ENCODE data around the gene COL21A1. TPM values are rescaled to one million over a fixed set of nuclear protein-coding genes. Genes with fewer than 3 reads are reported as not detected.

COL21A1 gene
- total RNA-seq, 1 experiment from 2014 or later: not detected

GRCh38 chr6:56055081-56055704 lies 192.2 kb downstream of the COL21A1 start:
- DNase-seq (ENCODE audit: extremely low read depth, low read depth): no peak

- DNase-seq (ENCODE audit: extremely low read depth, low read depth): no peak
Observed at GRCh38 chr6:56051202-56051598, 196.2 kb downstream of the COL21A1 start.

DNA sequence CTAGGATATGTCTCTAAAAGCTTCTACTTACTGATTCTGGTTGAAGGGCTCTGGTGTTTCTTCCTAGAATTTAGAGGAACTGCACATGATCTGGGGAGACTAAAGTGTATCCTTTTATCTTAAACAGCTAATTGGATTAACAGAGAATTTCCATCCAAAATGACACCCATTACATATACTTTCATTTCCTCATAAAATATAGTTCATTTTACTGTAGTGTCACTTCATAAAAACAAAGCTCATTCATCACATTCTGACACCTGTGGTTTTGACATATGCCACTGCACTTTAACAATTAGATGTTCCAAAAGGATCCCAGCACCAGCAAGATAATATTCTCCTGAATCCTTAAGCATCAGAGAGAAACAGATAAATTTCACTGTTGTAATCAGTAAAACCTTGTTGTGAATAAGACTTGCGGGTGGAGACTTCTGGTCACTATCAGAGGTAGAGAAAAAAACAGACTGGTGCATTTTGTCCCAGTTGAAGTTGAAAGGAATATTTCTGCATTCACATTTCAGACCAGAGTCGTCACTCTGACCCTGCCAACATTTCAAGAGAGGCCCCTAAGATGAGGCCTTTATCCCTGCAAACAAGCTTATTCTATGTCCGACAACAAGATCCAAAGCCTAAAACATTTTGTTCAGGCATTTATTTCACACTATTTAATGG lies 196.7 kb downstream of the COL21A1 start:
- no peak for DNase-seq (ENCODE audit: extremely low read depth, low read depth)

GRCh38 chr6:56048601-56049000 lies 198.8 kb downstream of the COL21A1 start:
- DNase-seq (ENCODE audit: extremely low read depth, low read depth): no peak

DNA sequence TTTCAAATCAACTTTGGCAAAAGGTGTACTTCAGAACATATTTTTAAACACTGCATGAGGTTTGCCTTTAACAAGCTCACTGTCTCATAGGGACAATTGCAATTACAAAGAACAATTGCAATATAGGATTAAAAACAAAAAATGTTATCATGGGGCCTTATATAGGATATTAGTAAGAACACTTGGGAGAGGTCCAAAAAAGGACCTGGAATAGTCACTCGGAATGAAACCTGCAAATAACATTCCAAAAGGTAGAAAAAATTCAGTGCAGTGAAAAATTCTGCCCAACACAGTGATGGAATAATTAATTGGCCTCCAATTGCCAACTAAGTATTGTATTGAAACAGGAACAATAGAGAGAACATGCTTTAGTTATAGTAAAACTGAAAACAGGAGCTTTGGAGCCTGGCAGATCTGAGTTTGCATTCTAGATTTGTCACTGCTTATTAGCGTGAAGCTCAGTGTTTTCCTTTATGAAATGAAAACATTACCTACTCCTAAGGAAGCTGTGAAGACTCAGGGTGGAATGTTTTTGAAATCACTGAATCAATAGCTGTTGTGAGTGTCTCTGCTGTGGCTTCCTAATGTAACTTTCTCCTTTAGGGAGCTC lies 199.3 kb downstream of the COL21A1 start:
- no peak for DNase-seq (ENCODE audit: extremely low read depth, low read depth)

GRCh38 chr6:56046576-56046975 lies 200.8 kb downstream of the COL21A1 start:
- no peak for DNase-seq (ENCODE audit: extremely low read depth, low read depth)

DNA sequence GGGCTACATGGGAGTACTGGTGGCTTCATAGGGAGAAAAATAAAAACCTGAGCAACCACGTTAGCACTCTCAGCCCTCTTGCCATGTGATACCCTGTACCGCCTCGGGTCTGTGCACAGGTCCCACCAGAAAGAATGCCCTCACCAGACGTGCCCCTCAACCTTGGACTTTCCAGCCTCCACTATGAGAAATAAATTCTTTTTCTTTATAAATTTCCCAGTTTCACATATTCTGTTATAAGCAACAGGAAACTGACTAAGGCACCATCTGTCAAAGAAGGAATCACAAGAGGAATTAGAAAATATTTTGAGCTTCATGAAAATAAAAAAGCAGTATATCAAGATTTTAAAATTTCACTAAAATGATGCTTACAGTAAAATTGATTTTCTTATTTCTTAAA lies 203.6 kb downstream of the COL21A1 start:
- no peak for DNase-seq (ENCODE audit: extremely low read depth, low read depth)

GRCh38 chr6:56043076-56043475 lies 204.3 kb downstream of the COL21A1 start:
- DNase-seq (ENCODE audit: extremely low read depth, low read depth): no peak

GRCh38 chr6:56041591-56041990 lies 205.8 kb downstream of the COL21A1 start:
- no peak for DNase-seq (ENCODE audit: extremely low read depth, low read depth)

DNA sequence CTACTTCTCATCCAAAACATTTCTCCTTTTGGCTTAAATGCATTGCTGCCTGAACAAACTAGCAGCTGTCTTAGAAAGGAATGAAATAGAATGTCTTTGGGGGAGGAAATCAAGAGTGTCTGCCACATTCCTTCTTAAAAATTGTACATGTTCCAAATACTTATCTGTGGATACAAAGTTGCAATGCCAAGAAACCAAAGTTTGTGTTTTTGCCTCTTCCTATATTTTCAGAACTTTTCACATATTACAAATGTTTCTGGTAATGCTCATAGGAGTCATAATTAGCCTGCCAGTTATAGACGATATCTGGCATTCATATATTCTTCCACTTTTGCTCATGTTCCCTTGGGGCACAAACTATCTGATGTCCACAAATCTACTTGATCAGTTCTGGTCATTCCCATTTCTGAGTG lies 206.5 kb downstream of the COL21A1 start:
- DNase-seq (ENCODE audit: extremely low read depth, low read depth): no peak

DNA sequence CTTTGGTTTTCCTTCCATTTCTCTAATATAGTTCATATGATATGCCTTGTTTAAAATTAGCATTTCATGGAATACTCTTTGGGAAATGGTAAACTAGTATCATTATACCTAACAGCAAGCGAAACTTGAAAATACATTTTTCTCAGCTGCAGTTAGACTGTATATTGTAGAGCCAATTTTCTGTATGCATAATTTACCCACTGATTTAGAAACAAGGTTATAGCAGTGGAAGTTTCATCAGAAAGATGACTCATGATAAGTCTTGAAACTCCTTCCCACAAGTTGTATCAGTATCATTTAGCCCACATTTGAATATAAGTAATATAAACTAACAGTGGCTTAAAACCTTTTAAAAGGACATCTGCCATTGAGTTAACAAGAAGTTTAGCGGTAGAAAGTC lies 207.2 kb downstream of the COL21A1 start:
- no peak for DNase-seq (ENCODE audit: extremely low read depth, low read depth)

DNA sequence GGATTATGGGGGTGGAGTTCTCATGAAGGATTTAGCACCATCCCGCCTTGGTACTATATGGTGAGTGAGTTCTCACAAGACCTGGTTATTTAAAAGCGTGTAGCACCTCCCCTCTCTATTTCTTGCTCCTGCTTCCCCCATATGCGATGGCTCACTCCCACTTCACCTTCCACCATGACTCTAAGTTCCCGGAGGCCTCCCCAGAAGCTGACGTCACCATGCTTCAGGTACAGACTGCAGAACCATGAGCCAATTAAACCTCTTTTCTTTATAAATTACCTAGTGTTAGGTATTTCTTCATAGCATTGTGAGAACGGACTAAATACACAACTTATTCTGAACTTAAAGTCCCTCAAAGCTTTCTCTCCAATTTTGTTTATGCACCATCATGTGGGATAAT lies 208.6 kb downstream of the COL21A1 start:
- DNase-seq (ENCODE audit: extremely low read depth, low read depth): no peak

- DNase-seq (ENCODE audit: extremely low read depth, low read depth): no peak
Observed at GRCh38 chr6:56037601-56038000, 209.8 kb downstream of the COL21A1 start.

GRCh38 chr6:56036916-56037600 lies 210.3 kb downstream of the COL21A1 start:
- no peak for DNase-seq (ENCODE audit: extremely low read depth, low read depth)

DNA sequence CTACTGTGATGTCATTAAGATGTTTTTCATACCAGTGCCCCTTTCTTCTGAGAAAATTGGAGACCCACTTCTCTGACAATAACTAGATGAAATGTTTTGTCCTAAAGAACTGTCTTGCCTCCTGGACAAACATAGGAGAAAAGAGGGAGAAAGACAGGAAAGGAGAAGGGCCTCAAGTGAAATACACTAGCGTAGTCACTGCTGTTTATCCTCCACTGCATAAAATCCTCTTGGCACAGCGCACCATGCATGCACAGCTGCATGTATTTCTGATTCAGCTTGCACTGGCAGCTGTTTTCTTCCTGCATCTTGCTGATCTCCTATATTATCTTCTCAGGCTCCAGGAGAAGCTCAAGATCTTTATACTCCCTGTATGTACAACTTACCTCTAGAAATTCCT lies 214.0 kb downstream of the COL21A1 start:
- DNase-seq (ENCODE audit: extremely low read depth, low read depth): no peak

- no peak for DNase-seq (ENCODE audit: extremely low read depth, low read depth)
Observed at GRCh38 chr6:56032715-56033260, 214.6 kb downstream of the COL21A1 start.

GRCh38 chr6:56027865-56028264 lies 219.5 kb downstream of the COL21A1 start:
- DNase-seq (ENCODE audit: extremely low read depth, low read depth): no peak

- no peak for DNase-seq (ENCODE audit: extremely low read depth, low read depth)
Observed at GRCh38 chr6:56026455-56027180, 220.8 kb downstream of the COL21A1 start.

- DNase-seq (ENCODE audit: extremely low read depth, low read depth): no peak
Observed at GRCh38 chr6:56025795-56026194, 221.6 kb downstream of the COL21A1 start.

DNA sequence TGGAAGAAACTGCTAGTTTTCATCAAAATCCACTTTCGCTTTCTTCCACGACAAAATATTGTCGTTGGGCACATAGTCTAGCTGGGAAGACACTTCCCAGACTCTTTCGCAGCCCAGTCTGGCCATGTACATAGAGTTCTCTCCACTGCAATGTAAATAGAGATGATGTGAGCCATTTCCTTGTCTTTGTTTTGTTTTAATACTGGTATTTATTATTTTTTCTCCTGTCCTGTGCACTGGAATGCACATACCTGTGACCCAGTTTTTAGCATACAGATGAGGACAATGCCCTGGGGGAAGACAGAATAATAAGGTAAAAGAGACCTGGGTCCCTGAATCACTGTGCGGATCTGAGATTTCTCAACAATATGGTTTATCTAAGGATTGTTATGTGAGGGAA lies 222.4 kb downstream of the COL21A1 start:
- DNase-seq (ENCODE audit: extremely low read depth, low read depth): no peak

DNA sequence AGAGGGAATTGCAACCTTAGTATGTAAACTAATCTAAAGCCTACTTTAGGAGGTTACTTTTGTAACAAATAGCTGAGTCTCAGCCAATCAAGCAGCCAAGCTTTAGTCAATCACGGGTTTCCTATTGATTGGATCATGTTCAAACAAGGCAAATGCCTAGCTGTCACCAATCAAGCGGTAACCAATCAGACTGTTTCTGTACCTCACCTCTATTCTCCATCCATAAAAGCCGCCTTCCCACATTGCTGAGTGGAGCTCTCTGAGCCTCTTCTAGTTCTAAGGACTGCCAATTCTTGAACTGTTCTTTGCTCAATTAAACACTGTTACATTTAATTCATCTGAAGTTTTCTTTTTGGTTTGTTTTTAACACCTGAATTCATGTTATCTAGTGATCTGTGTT lies 223.6 kb downstream of the COL21A1 start:
- no peak for DNase-seq (ENCODE audit: extremely low read depth, low read depth)
